K562 (cell line): ENCODE results near the gene MEGF11.

Experiments used
- NFE2L1 ChIP-seq: fragments of 450-650 bp; IDR thresholded peaks from 2 replicates; pipeline ENCODE4 v1.6.1; 2016; ENCODE audit warnings: missing genetic modification characterization, low read depth, mild to moderate bottlenecking, missing compliant biosample characterization, moderate library complexity, borderline replicate concordance
- POLR2A ChIP-seq: fragments of 450-650 bp; conservative IDR thresholded peaks from 2 replicates; pipeline ENCODE4 v1.6.1; 2016
- TF ChIP-seq, protein P1 (sequence below): fragments of 250-450 bp; sonication (Bioruptor Pico); IDR thresholded peaks from 2 replicates; pipeline ENCODE4 v1.5.1; 2021; ENCODE audit warnings: mild to moderate bottlenecking

GRCh38 chr15:66228807-66229735 lies 24.5 kb downstream of the MEGF11 start:
- TF ChIP-seq, protein P1, sequence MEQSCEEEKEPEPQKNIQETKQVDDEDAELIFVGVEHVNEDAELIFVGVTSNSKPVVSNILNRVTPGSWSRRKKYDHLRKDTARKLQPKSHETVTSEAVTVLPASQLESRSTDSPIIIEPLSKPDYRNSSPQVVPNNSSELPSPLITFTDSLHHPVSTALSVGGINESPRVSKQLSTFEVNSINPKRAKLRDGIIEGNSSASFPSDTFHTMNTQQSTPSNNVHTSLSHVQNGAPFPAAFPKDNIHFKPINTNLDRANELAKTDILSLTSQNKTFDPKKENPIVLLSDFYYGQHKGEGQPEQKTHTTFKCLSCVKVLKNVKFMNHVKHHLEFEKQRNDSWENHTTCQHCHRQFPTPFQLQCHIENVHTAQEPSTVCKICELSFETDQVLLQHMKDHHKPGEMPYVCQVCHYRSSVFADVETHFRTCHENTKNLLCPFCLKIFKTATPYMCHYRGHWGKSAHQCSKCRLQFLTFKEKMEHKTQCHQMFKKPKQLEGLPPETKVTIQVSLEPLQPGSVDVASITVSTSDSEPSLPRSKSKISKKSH (CRISPR knock-in tag) = no peak
- no peak for TF ChIP-seq NFE2L1
- TF ChIP-seq POLR2A = no peak
